Fibroblast of lung (primary cell): Measurements from ENCODE around the gene CEP131.

Experiments
- CTCF ChIP-seq, 2 donors: IDR thresholded peaks in 1 of 2; conservative IDR thresholded peaks in 1 of 2; 1 replicate in 1 of 2; 2 replicates in 1 of 2; pipeline ENCODE4 v1.5.1; 2011 to 2012; ENCODE audit warnings: low read length in 2 of 2, control low read depth in 1 of 2, inconsistent platforms in 1 of 2, low read depth in 1 of 2, mild to moderate bottlenecking in 1 of 2
- EZH2 ChIP-seq: IDR thresholded peaks from 2 replicates; pipeline ENCODE4 v1.5.1; 2012; ENCODE audit warnings: low read length, control low read depth, mild to moderate bottlenecking; ENCODE audit errors: missing control alignments

- TF ChIP-seq CTCF (conservative IDR thresholded peaks at IDR 0.05 in 1 of 2, IDR thresholded peaks at IDR 0.05 in 1 of 2; ENCODE audit: low read depth in 1 of 2, low read length in 2 of 2) (no peak), EZH2 (no peak)
Observed at GRCh38 chr17:81263371-81264181, 40.8 kb upstream of the CEP131 start.
